IMR-90 (cell line): ENCODE measurements around the gene LRRN2. TPM values are rescaled to one million over a fixed set of nuclear protein-coding genes. Genes with fewer than 3 reads are reported as not detected.

Experiments
- ATAC-seq: fragments of 200-7000 bp; cut with Tn5 transposase; 2 replicates; pipeline ENCODE4 v1.9.1; 2020; ENCODE audit warnings: low read depth, mild to moderate bottlenecking, moderate library complexity
- BruUV-seq: library from RNA; stranded (reverse); fragments of 400-500 nt; replicated peaks from 2 replicates; lab custom pipeline; 2021; lab: Mats Ljungman, UMichigan
- CTCF ChIA-PET: fragments of 300-600 bp; formaldehyde crosslinking; extraction: SDS; loops from one replicate; lab custom pipeline; 2021; ENCODE audit warnings: antibody characterized with exemption; lab: Yijun Ruan, JAX
- POLR2A ChIA-PET: fragments of 300-600 bp; sonication (Branson Sonifier 250); formaldehyde crosslinking; loops from one replicate; lab custom pipeline; 2022; ENCODE audit warnings: antibody characterized with exemption; ENCODE audit not compliant: unreplicated experiment; lab: Charles Lee
- DNase-seq: peaks from one replicate; pipeline ENCODE4 v3.0.0; 2013
- H2AFZ ChIP-seq: replicated peaks from 2 replicates; pipeline ENCODE3; 2013; ENCODE audit warnings: low read length, mild to moderate bottlenecking; ENCODE audit not compliant: poor library complexity
- H2AK5ac ChIP-seq: 2 replicates; pipeline ENCODE4 v1.6.1; 2013; ENCODE audit warnings: low read depth, low read length, inconsistent platforms
- H2AK9ac ChIP-seq: replicated peaks from 2 replicates; pipeline ENCODE3; 2013; ENCODE audit warnings: mild to moderate bottlenecking, low read depth, low read length, moderate library complexity; ENCODE audit not compliant: poor library complexity
- H2BK120ac ChIP-seq: 2 replicates; pipeline ENCODE4 v1.6.1; 2013; ENCODE audit warnings: low read depth, low read length, inconsistent platforms
- H2BK15ac ChIP-seq: 3 replicates; pipeline ENCODE4 v1.6.1; 2013; ENCODE audit warnings: low read depth, low read length, inconsistent platforms
- H2BK20ac ChIP-seq: 2 replicates; pipeline ENCODE4 v1.6.1; 2013; ENCODE audit warnings: low read depth, mild to moderate bottlenecking, inconsistent platforms, low read length, moderate library complexity
- H2BK5ac ChIP-seq: 2 replicates; pipeline ENCODE4 v1.6.1; 2013; ENCODE audit warnings: mild to moderate bottlenecking, low read depth, low read length, inconsistent platforms; ENCODE audit not compliant: poor library complexity, severe bottlenecking
- H3K14ac ChIP-seq: replicated peaks from 2 replicates; pipeline ENCODE4 v1.6.1; 2013; ENCODE audit warnings: low read depth, low read length, inconsistent platforms
- H3K18ac ChIP-seq: 2 replicates; pipeline ENCODE4 v1.6.1; 2013; ENCODE audit warnings: low read depth, low read length, control low read depth
- H3K23ac ChIP-seq: 2 replicates; pipeline ENCODE4 v1.6.1; 2013; ENCODE audit warnings: low read depth, low read length, inconsistent platforms
- H3K27ac ChIP-seq: 2 replicates; pipeline ENCODE4 v1.5.1; 2013; ENCODE audit warnings: mild to moderate bottlenecking, control low read depth, low read length; ENCODE audit not compliant: insufficient read depth
- H3K27me3 ChIP-seq: 2 replicates; pipeline ENCODE4 v1.6.1; 2013; ENCODE audit warnings: low read length; ENCODE audit not compliant: control insufficient read depth, insufficient read depth
- H3K36me3 ChIP-seq: 2 replicates; pipeline ENCODE4 v1.6.1; 2013; ENCODE audit warnings: low read length, mixed read lengths; ENCODE audit not compliant: control insufficient read depth, insufficient read depth
- H3K4ac ChIP-seq: 2 replicates; pipeline ENCODE4 v1.6.1; 2013; ENCODE audit warnings: low read depth, low read length, inconsistent platforms
- H3K4me1 ChIP-seq: 2 replicates; pipeline ENCODE4 v1.6.1; 2013; ENCODE audit warnings: low read length, mixed read lengths; ENCODE audit not compliant: control insufficient read depth, insufficient read depth
- H3K4me2 ChIP-seq: 2 replicates; pipeline ENCODE4 v1.6.1; 2013; ENCODE audit warnings: low read depth, mild to moderate bottlenecking, control low read depth, low read length, moderate library complexity
- H3K4me3 ChIP-seq: 2 replicates; pipeline ENCODE4 v1.5.1; 2013; ENCODE audit warnings: low read depth, mild to moderate bottlenecking, control low read depth, low read length, moderate library complexity; ENCODE audit not compliant: insufficient read depth
- H3K56ac ChIP-seq: 2 replicates; pipeline ENCODE4 v1.6.1; 2013; ENCODE audit warnings: low read length, inconsistent platforms; ENCODE audit not compliant: insufficient read depth; ENCODE audit errors: extremely low read depth
- H3K79me1 ChIP-seq, 2 experiments: 2 replicates each; pipeline ENCODE4 v1.6.1; 2013; ENCODE audit warnings: low read length in 2 of 2, inconsistent platforms in 1 of 2, low read depth in 1 of 2
- H3K9ac ChIP-seq: 2 replicates; pipeline ENCODE4 v1.6.1; 2013; ENCODE audit warnings: low read depth, low read length, control low read depth
- H3K9me1 ChIP-seq: 2 replicates; pipeline ENCODE4 v1.6.1; 2013; ENCODE audit warnings: low read length, inconsistent platforms; ENCODE audit not compliant: insufficient read depth
- H3K9me3 ChIP-seq: 2 replicates; pipeline ENCODE4 v1.6.1; 2013; ENCODE audit warnings: low read length; ENCODE audit not compliant: control insufficient read depth, insufficient read depth
- H4K20me1 ChIP-seq: 2 replicates; pipeline ENCODE4 v1.6.1; 2013; ENCODE audit warnings: low read length, inconsistent platforms; ENCODE audit not compliant: insufficient read depth
- H4K5ac ChIP-seq: 2 replicates; pipeline ENCODE4 v1.6.1; 2013; ENCODE audit warnings: mild to moderate bottlenecking, low read depth, low read length, control low read depth
- H4K8ac ChIP-seq, 2 experiments: 2 replicates each; pipeline ENCODE4 v1.6.1; 2013; ENCODE audit warnings: low read depth in 2 of 2, low read length in 2 of 2, control low read depth in 1 of 2, inconsistent platforms in 1 of 2
- H4K91ac ChIP-seq: 2 replicates; pipeline ENCODE4 v1.6.1; 2013; ENCODE audit warnings: low read depth, low read length, inconsistent platforms; ENCODE audit not compliant: insufficient read depth
- BHLHE40 ChIP-seq: fragments of 150-350 bp; IDR thresholded peaks from 2 replicates; pipeline ENCODE4 v1.6.1; 2016; ENCODE audit warnings: mild to moderate bottlenecking, low read depth, low read length
- CEBPB ChIP-seq: IDR thresholded peaks from 2 replicates; pipeline ENCODE4 v1.6.1; 2012; ENCODE audit warnings: low read depth, low read length, improper control_type of control experiment
- CHD1 ChIP-seq: IDR thresholded peaks from 2 replicates; pipeline ENCODE4 v1.6.1; 2012; ENCODE audit warnings: low read depth, low read length, improper control_type of control experiment
- ELK1 ChIP-seq: fragments of 150-350 bp; IDR thresholded peaks from 2 replicates; pipeline ENCODE4 v1.6.1; 2016; ENCODE audit warnings: low read depth, mild to moderate bottlenecking, low read length, moderate library complexity, borderline replicate concordance
- FOS ChIP-seq: fragments of 150-350 bp; IDR thresholded peaks from 2 replicates; pipeline ENCODE4 v1.6.1; 2016; ENCODE audit warnings: low read depth, low read length
- MAFK ChIP-seq: IDR thresholded peaks from 2 replicates; pipeline ENCODE4 v1.6.1; 2012; ENCODE audit warnings: low read depth, low read length, improper control_type of control experiment
- MAZ ChIP-seq: IDR thresholded peaks from 2 replicates; pipeline ENCODE4 v1.6.1; 2012; ENCODE audit warnings: low read depth, mild to moderate bottlenecking, low read length, improper control_type of control experiment, moderate library complexity, borderline replicate concordance
- MXI1 ChIP-seq: IDR thresholded peaks from 2 replicates; pipeline ENCODE4 v1.6.1; 2012; ENCODE audit warnings: low read depth, mild to moderate bottlenecking, low read length, moderate library complexity, borderline replicate concordance
- NFE2L2 ChIP-seq: fragments of 150-350 bp; IDR thresholded peaks from 2 replicates; pipeline ENCODE4 v1.6.1; 2016; ENCODE audit warnings: low read depth, mild to moderate bottlenecking, low read length
- POLR2A ChIP-seq: IDR thresholded peaks from 2 replicates; pipeline ENCODE4 v1.6.1; 2012; ENCODE audit warnings: mild to moderate bottlenecking, low read depth, low read length
- RAD21 ChIP-seq: IDR thresholded peaks from 2 replicates; pipeline ENCODE4 v1.6.1; 2012; ENCODE audit warnings: low read length, improper control_type of control experiment
- RCOR1 ChIP-seq: IDR thresholded peaks from 2 replicates; pipeline ENCODE4 v1.6.1; 2012; ENCODE audit warnings: mild to moderate bottlenecking, low read length, improper control_type of control experiment; ENCODE audit not compliant: insufficient replicate concordance
- RFX5 ChIP-seq: IDR thresholded peaks from 2 replicates; pipeline ENCODE4 v1.8.0; 2012; ENCODE audit warnings: low read depth, mild to moderate bottlenecking, low read length, moderate library complexity
- SMC3 ChIP-seq: fragments of 150-350 bp; IDR thresholded peaks from 2 replicates; pipeline ENCODE4 v1.6.1; 2016; ENCODE audit warnings: low read depth, mild to moderate bottlenecking, antibody characterized with exemption, low read length, moderate library complexity
- USF2 ChIP-seq: fragments of 150-350 bp; IDR thresholded peaks from 2 replicates; pipeline ENCODE4 v1.6.1; 2017; ENCODE audit warnings: mild to moderate bottlenecking, antibody characterized with exemption, low read length, low read depth
- WGBS, 2 experiments: methylation state at CpG; one replicate each; pipeline versions ENCODE4 v1.1.5 to v1.1.7; 2013; ENCODE audit warnings: missing lambda C conversion rate in 2 of 2; ENCODE audit not compliant: insufficient read length in 1 of 2; ENCODE audit errors: extremely low coverage in 2 of 2; 5-methylcytosine and 5-hydroxymethylcytosine counted together
- dilution Hi-C: fragments of 300-500 bp; cut with HindIII; formaldehyde crosslinking; loops from one replicate; pipeline ENCODE4 v1.14.3; 2018; ENCODE audit warnings: low sequenced_read_pairs; ENCODE audit not compliant: unreplicated experiment
- in situ Hi-C: fragments of 300-500 bp; cut with MboI; formaldehyde crosslinking; loops from 3 replicates; pipeline ENCODE4 v1.14.3; 2019; ENCODE audit warnings: low sequenced_read_pairs, inconsistent platforms, mixed read lengths
- intact Hi-C: fragments of 100-400 bp; cut with micrococcal nuclease; formaldehyde crosslinking; loops from 2 replicates; pipeline ENCODE4 v1.10.0; 2022
- polyA plus RNA-seq, 3 experiments: library from polyadenylated mRNA; depleted of rRNA; stranded (reverse); fragments of >200 nt; gene quantifications; 2 replicates each; pipeline ENCODE4 v1.2.3, GENCODE V29; 2012; ENCODE audit warnings: low replicate concordance in 1 of 3
- total RNA-seq: library from RNA; depleted of rRNA; stranded (reverse); fragments of >200 nt; gene quantifications from 2 replicates; pipeline ENCODE4 v1.2.3, GENCODE V29; 2012
- TF ChIP-seq, protein P1 (sequence below): conservative IDR thresholded peaks from 2 replicates; pipeline ENCODE4 v1.5.1; 2012; ENCODE audit warnings: mild to moderate bottlenecking, low read depth, low read length, improper control_type of control experiment

The LRRN2 gene
- total and polyA plus RNA-seq, 2 of the 4 experiments (the other 2 are of a cell fraction), result not detected

GRCh38 chr1:204660509-204660908, 25.0 kb downstream of the LRRN2 start:
- no peaks in the 10 kb centered on the region for H3K9me1 ChIP-seq
- H2AK9ac ChIP-seq, result no peak overlapping the region
- H4K8ac ChIP-seq, result no peak overlapping the region
- intact Hi-C loops, result no loop called here
- H2BK120ac ChIP-seq, result no peak overlapping the region
- H4K91ac ChIP-seq, result no peak overlapping the region
- H2AFZ ChIP-seq, result no peak overlapping the region
- dilution Hi-C loops, result no loop called here
- no peak overlapping the region for H3K23ac ChIP-seq
- H2BK5ac ChIP-seq, result no peak overlapping the region
- no peak overlapping the region for H3K9ac ChIP-seq
- H2AK5ac ChIP-seq, result no peak overlapping the region
- no peaks in the 10 kb centered on the region for H3K9me3 ChIP-seq
- no peak overlapping the region for H3K14ac ChIP-seq
- H3K4me2 ChIP-seq, result no peak overlapping the region
- no peaks in the 10 kb centered on the region for H3K4me1 ChIP-seq
- ChIA-PET POLR2A (no interaction called here), CTCF (no interaction called here)
- no peak overlapping the region for H3K4me3 ChIP-seq
- H3K27me3 ChIP-seq, result peaks cover 20% of the 10 kb centered on the region
- ATAC-seq (no peak), DNase-seq (no peak)
- H3K56ac ChIP-seq, result no peak overlapping the region
- H4K5ac ChIP-seq, result no peak overlapping the region
- BruUV-seq, result no TSS peak
- in situ Hi-C loops, result no loop called here
- no peaks in the 10 kb centered on the region for H3K79me1 ChIP-seq
- no peak overlapping the region for H2BK20ac ChIP-seq
- H4K20me1 ChIP-seq, result no peaks in the 10 kb centered on the region
- no peak overlapping the region for H3K18ac ChIP-seq
- H3K4ac ChIP-seq, result no peak overlapping the region
- H3K27ac ChIP-seq, result no peak overlapping the region
- H3K36me3 ChIP-seq, result no peaks in the 10 kb centered on the region
- H2BK15ac ChIP-seq, result no peak overlapping the region
- WGBS, 2 experiments, result 0% methylated on average over 1 of the region's 3 CpGs; no CpG with 5 or more reads in 1 of the 2 experiments
- TF ChIP-seq BHLHE40 (no peak), ELK1 (no peak), RFX5 (no peak), CEBPB (no peak), RAD21 (no peak), MAFK (no peak), RCOR1 (no peak), MAZ (no peak), CHD1 (no peak), USF2 (no peak), NFE2L2 (no peak), SMC3 (no peak), MXI1 (no peak), POLR2A (no peak), FOS (no peak)
- TF ChIP-seq, protein P1, sequence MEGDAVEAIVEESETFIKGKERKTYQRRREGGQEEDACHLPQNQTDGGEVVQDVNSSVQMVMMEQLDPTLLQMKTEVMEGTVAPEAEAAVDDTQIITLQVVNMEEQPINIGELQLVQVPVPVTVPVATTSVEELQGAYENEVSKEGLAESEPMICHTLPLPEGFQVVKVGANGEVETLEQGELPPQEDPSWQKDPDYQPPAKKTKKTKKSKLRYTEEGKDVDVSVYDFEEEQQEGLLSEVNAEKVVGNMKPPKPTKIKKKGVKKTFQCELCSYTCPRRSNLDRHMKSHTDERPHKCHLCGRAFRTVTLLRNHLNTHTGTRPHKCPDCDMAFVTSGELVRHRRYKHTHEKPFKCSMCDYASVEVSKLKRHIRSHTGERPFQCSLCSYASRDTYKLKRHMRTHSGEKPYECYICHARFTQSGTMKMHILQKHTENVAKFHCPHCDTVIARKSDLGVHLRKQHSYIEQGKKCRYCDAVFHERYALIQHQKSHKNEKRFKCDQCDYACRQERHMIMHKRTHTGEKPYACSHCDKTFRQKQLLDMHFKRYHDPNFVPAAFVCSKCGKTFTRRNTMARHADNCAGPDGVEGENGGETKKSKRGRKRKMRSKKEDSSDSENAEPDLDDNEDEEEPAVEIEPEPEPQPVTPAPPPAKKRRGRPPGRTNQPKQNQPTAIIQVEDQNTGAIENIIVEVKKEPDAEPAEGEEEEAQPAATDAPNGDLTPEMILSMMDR, result no peak
